Kasumi-1 (cell line): ENCODE results near the gene SOX12.

ENCODE experiments used
- DNase-seq, 2 experiments: peaks; one replicate each; lab custom pipeline; 2025; lab: John Stamatoyannopoulos, UW

Gene SOX12

GRCh38 chr20:301886-302848, 23.2 kb upstream of the SOX12 start:
- no peak for DNase-seq

- DNase-seq, result no peak
Observed at GRCh38 chr20:305745-306144, 19.6 kb upstream of the SOX12 start.

GRCh38 chr20:308427-309038, 16.8 kb upstream of the SOX12 start:
- DNase-seq, result no peak

GRCh38 chr20:309306-309840, 16.0 kb upstream of the SOX12 start:
- peak in 1 of 2 experiments; percentile 11 for DNase-seq

- DNase-seq, result no peak
Observed at GRCh38 chr20:309841-310644, 15.3 kb upstream of the SOX12 start.

GRCh38 chr20:310645-311044, 14.7 kb upstream of the SOX12 start:
- DNase-seq, result no peak

GRCh38 chr20:311609-312008, 13.7 kb upstream of the SOX12 start:
- no peak for DNase-seq

GRCh38 chr20:312067-312466, 13.3 kb upstream of the SOX12 start:
- no peak for DNase-seq

- no peak for DNase-seq
Observed at GRCh38 chr20:312866-313265, 12.5 kb upstream of the SOX12 start.

- DNase-seq, result no peak
Observed at GRCh38 chr20:313402-313801, 11.9 kb upstream of the SOX12 start.

GRCh38 chr20:313948-314347, 11.4 kb upstream of the SOX12 start:
- no peak for DNase-seq

- no peak for DNase-seq
Observed at GRCh38 chr20:316316-317068, 8.9 kb upstream of the SOX12 start.

- peak; percentile 82 for DNase-seq
Observed at GRCh38 chr20:324177-325044, 941 bp upstream of the SOX12 start.

GRCh38 chr20:325889-326644, 715 bp downstream of the SOX12 start:
- DNase-seq, result peak; percentile 24 to 26

GRCh38 chr20:326645-327185, 1.4 kb downstream of the SOX12 start:
- no peak for DNase-seq

- DNase-seq, result peak; percentile 89 to 91
Observed at GRCh38 chr20:327186-328026, 2.1 kb downstream of the SOX12 start.

- no peak for DNase-seq
Observed at GRCh38 chr20:328027-328974, 2.9 kb downstream of the SOX12 start.
